Tibial nerve (tissue), 4 donors: Measurements from ENCODE around the gene DNASE1L2.

Experiments
- EP300 ChIP-seq, 2 donors: sonication (generic); formaldehyde crosslinking; IDR thresholded peaks; one replicate each; pipeline ENCODE4 v1.6.1; 2017; ENCODE audit warnings: antibody characterized with exemption in 2 of 2, mild to moderate bottlenecking in 1 of 2
- POLR2A ChIP-seq, 2 donors: fragments of 450-650 bp; IDR thresholded peaks; one replicate each; pipeline ENCODE4 v1.6.1; 2017; ENCODE audit warnings: antibody characterized with exemption in 2 of 2, mild to moderate bottlenecking in 2 of 2, moderate library complexity in 2 of 2
- TF ChIP-seq, protein P1 (sequence below), 5 experiments: fragments of 200-600 bp in 3 of 5; fragments of 450-650 bp in 2 of 5; sonication (generic) in 3 of 5; IDR thresholded peaks; one replicate each; pipeline ENCODE4 v1.5.1; 2016 to 2019; ENCODE audit warnings: antibody characterized with exemption in 5 of 5, mild to moderate bottlenecking in 3 of 5, moderate library complexity in 2 of 5

DNA sequence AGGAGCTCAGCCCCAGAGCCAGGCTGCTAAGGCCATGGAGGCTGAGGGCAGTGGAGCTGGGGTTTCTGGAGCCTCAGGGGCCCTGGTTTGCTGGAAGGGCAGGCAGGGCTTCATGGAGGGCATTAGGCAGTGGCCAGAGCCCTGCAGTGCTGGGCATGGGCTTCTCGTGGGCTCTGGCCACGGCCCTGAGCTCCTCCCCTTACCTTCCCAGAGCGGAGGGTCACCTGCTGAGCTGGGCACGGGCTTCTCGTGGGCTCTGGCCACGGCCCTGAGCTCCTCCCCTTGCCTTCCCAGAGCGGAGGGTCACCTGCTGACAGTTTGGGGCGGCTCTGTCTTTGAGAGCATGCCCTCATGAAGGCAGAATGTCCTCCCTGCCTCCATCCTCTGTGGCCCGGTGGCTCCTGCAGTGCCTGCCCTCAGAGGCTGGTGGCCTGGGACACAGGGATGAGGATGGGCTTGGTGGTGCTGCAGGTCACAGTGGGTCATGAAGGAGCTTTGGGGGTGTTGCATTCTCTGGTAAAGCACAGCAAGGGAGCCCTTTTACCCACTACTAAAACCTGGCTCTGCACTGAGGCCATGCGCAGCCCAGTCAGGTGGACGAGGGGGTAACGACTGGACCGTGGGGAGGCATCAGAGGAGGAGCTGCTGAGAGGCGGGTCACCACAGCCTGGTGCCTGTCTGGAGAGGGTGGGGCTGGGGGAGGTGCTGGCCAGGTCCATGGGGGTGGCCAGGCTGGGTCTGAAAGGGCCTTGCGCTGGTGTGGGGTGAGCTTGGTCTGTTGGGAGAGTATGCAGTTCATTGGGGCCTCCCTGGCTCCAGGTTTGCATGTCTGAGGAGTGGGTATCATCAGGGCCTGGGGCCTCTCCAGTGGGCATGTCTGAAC lies 34.6 kb downstream of the DNASE1L2 start:
- TF ChIP-seq, protein P1, sequence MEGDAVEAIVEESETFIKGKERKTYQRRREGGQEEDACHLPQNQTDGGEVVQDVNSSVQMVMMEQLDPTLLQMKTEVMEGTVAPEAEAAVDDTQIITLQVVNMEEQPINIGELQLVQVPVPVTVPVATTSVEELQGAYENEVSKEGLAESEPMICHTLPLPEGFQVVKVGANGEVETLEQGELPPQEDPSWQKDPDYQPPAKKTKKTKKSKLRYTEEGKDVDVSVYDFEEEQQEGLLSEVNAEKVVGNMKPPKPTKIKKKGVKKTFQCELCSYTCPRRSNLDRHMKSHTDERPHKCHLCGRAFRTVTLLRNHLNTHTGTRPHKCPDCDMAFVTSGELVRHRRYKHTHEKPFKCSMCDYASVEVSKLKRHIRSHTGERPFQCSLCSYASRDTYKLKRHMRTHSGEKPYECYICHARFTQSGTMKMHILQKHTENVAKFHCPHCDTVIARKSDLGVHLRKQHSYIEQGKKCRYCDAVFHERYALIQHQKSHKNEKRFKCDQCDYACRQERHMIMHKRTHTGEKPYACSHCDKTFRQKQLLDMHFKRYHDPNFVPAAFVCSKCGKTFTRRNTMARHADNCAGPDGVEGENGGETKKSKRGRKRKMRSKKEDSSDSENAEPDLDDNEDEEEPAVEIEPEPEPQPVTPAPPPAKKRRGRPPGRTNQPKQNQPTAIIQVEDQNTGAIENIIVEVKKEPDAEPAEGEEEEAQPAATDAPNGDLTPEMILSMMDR (IDR thresholded peaks at IDR 0.05): no peak
- no peak for TF ChIP-seq POLR2A (IDR thresholded peaks at IDR 0.05)
- TF ChIP-seq EP300 (IDR thresholded peaks at IDR 0.05): no peak
